GM18505 (cell line): ENCODE results near the gene SHQ1.
"Not testable (repeated sequence)": the region's sequence is repeated elsewhere in the genome, so short reads cannot be mapped to it uniquely, and the experiment has no call there.

Source experiments
- ATAC-seq: cut with Tn5 transposase; IDR thresholded peaks from one replicate; pipeline ENCODE4 v1.9.1; 2021; ENCODE audit not compliant: unreplicated experiment
- POLR2A ChIP-seq: IDR thresholded peaks from 4 replicates; pipeline ENCODE4 v1.6.1; 2011; ENCODE audit warnings: borderline replicate concordance; ENCODE audit not compliant: insufficient read depth, insufficient read length; ENCODE audit errors: extremely low read depth

SHQ1 gene

GRCh38 chr3:72739531-72740466, 108.4 kb downstream of the SHQ1 start:
- no peak for ATAC-seq
- TF ChIP-seq POLR2A: no peak

DNA sequence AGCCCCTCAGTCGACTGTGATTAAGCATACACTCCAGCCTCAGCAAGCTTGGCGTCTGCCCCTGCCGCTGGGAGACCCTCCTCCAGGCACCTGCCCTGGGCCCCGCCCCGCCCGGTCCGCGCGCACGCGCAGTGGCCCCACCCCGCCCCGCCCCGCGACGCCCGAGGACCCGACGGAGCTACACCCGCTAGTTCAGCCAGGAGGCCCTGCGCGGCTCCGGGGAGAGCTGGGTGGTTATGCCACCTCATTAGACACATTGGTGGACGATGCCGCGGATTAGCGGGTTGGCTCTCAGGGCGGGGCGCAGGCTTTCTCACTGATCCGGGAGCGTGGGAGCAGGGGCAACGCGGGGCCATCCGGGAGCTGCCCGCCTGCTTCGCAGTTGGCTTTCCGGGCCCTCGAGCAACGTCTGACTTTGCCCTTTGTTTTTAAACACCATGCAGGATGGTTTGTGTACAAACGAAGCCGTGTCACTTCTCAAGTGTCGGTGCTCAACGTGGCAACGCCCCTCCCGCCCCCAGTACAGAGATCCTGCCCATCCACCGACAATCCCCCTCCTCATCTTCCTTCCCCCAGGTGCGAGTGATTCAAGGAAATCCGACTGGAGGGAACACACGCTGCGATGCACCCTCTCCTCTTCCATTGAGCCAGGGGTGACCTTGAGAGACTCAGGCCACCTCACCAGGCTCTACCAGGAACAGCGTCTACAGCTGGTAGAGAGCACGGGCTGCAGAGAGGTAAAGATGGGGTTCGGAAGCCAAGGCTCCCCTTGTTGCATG, 109.3 kb downstream of the SHQ1 start:
- TF ChIP-seq POLR2A: no peak
- ATAC-seq: peak; percentile 68

GRCh38 chr3:72735072-72735471, 113.2 kb downstream of the SHQ1 start:
- not testable (repeated sequence) for ATAC-seq

GRCh38 chr3:72733676-72734075, 114.6 kb downstream of the SHQ1 start:
- no peak for TF ChIP-seq POLR2A
- no peak for ATAC-seq

DNA sequence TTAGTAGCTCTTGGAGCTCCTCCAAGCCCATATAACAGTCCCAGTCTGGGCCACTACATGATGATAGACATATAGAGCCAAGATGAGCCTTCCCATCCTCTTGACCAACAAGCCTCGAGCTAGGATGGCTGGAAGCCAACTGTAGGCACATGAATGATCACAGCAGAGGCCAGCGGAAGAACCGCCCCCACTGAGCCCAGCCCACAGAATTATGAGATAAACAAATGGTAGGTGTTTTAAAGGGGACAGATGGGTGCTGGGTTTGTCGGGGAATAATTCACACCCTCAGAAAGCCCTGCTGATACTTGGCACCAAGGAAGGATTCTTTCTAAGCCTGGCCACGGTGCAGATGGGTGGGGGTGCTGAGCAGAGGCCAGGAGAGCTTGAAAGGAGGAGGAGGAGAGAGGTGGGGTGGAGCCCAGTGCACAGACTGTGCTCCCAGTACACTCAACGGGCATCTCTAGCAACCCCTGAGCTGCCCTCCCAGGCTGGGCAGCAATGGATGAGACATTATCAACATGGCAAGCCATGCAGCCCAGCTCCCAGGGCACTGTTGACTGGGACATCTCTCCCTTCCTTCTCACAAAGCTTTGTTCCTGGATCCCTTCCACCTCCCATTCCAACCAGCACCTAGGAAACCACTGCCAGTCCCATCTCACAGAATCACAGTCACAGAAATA, 115.4 kb downstream of the SHQ1 start:
- not testable (repeated sequence) for ATAC-seq

- ATAC-seq: no peak
These were observed 119.2 kb downstream of the SHQ1 start for GRCh38 chr3:72728958-72729467.

GRCh38 chr3:72728329-72728889, 119.8 kb downstream of the SHQ1 start:
- no peak for TF ChIP-seq POLR2A
- ATAC-seq: no peak

More at GRCh38 chr3:72728958-72729467, 119.2 kb downstream of the SHQ1 start:
- no peak for TF ChIP-seq POLR2A

- no peak for TF ChIP-seq POLR2A
- no peak for ATAC-seq
These were observed 120.5 kb downstream of the SHQ1 start for GRCh38 chr3:72727726-72728125.

GRCh38 chr3:72727172-72727571, 121.1 kb downstream of the SHQ1 start:
- no peak for ATAC-seq
- TF ChIP-seq POLR2A: no peak

DNA sequence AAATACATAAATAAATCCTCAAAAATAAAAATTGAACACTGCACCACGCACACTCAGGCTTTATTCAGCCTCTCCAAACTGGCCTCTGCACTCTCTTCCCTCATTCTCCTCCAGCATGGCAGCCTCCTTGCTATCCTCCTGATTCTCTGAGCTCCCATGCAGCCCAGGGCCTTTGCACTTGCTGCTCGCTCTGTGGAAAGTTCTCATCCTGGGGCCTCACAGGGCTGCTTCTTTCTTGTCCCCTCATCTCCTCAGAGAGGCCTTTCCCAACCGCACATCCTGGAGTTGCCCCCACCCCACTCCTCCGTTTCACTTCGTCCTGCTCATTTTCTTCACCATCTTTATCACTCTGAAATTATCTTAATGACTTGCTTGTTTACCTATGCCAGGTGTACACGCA, 123.0 kb downstream of the SHQ1 start:
- TF ChIP-seq POLR2A: no peak
- ATAC-seq: no peak

DNA sequence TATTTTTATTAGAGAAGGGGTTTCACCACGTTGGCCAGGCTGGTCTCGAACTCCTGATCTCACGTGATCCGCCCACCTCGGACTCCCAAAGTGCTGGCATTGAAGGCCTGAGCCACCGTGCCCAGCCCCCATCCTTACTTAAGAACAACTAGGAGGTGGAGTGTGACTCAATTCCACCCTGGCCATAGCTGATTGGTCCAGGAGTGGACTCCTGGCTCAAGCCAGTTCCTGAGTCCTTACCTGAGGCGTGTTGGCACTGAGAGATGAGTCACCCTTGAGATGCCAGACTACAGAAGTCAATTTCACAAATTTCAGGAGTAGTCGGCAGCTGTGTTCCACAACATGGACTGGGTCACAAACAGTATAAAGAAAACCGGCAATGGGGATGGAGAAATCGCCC, 124.2 kb downstream of the SHQ1 start:
- no peak for TF ChIP-seq POLR2A
- ATAC-seq: no peak

DNA sequence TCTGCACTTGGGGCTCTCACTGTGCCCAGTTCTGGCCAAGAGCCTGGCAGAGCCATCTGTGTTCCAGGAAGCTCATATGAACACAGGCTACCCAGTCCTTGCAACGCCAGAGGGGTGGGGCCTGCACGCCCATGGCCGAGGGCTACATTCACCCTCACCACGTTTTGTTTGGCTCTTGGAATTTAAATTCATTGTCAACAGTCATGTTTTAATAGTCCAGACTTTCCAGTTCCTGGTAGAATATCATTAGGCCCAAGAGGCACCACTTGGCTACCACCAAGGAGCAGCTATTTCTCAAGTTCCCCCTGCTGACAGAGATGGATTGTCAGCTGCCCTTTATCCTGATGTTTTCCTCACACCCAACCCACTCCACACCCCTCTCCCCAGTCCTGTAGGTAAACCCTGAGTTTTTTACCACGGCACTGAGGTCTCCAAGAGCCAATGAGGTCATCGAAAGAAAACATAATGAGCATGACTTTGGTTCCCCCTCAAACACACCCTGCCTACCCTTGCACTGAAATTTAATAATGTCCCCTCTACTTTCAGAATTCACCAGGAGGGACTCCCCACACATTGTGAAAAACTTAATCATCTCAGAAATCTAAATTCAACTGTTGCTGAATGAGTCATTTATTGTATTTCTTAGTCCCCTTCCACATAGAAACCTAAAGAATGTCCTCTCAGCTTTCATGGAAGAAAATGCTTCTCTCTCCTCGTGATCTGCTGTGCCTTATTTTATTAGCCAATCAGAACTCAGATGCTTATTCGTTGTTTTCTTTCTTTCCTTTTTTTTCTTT, 125.1 kb downstream of the SHQ1 start:
- ATAC-seq: peak; percentile 65
- no peak for TF ChIP-seq POLR2A
